ACHN (cell line): ENCODE data around the gene LCE3B.
"Not testable (repeated sequence)": the region's sequence is repeated elsewhere in the genome, so short reads cannot be mapped to it uniquely, and the experiment has no call there.

Experiments used
- DNase-seq: peaks from one replicate; pipeline ENCODE4 v3.0.0-alpha.2; 2015
- in situ Hi-C: cut with HindIII; loops from 2 replicates; pipeline ENCODE4 v1.10.0; 2017; ENCODE audit warnings: low sequenced_read_pairs, low pct_ligation_motif_present, low pct_unique_long_range_greater_than_20kb

Gene LCE3B, protein sequence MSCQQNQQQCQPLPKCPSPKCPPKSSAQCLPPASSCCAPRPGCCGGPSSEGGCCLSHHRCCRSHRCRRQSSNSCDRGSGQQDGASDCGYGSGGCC

DNA sequence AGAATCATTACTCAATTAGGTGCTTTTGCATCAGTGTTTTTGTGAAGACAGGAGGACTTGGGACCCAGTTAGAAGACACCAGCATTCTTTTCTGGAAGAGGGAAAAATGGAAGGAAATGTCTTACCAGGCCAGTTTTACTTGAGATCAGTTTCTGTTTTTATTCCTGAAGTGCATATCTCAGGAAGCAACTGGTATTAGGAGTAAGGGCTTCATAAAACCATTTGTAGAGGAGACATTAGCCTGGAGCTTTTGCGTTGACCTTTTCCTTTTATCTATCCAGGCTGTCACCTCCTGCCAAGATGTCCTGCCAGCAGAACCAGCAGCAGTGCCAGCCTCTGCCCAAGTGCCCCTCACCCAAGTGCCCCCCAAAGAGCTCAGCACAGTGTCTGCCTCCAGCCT, at the start of gene LCE3B:
LCE3B (plus strand) TSS at position 301 of the 400 bp plus-strand sequence; CDS start at position 301, 0 bp downstream.
- no peak for DNase-seq
- in situ Hi-C loops = no loop called here

DNA sequence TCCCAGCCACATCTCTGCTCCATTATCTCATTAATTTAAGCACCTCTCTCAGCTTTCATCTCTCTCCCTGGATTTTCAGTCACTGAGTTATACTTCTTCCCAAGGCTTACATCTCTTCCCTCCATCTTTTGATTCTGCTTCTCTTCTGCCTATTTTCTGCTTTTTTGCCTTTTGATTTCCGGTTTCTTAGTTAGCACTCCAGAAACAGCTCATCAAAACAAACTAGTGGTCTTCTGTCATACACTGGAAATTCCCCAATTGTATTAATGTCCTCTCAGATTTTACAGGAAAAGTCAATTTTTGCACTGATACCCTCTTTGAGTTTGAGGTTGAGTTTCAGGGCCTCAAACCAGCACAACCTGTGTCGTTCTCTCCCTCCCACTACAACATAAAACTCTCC, 48.5 kb upstream of the LCE3B start:
- in situ Hi-C loops = no loop called here

DNA sequence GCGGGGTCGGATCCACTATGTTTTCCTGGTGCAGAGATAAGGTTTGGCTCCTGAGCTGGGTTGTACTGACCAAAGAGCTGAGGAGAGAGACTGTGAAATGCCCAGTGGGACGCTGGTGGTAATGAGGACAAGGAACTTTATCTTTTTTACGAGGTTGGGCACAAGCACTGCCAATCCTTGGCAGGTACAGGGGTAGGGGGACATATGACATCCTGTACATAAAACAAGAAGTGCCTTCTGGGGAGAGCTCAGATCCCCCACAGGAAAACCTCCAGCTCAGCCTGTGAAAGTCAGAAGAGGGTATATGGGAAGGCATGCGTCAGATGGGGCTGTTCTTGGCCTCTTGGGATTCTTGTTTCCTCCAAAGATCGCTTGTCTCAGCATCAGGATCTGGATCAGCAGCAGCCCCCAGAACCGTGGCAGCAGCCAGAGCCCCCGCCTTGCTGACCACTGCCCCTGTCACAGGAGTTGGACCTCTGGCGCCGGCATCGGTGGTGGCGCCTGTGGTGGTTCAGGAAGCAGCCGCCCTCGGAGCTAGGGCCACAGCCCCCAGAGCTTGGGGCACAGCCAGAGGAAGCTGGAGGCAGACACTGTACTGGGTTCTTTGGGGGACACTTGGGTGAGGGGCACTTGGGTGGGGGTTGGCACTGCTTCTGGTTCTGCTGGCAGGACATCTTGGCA, 47.9 kb upstream of the LCE3B start:
- in situ Hi-C loops = no loop called here
- no peak for DNase-seq

More for the DNA sequence above, 48.5 kb upstream of the LCE3B start:
- no peak for DNase-seq

DNA sequence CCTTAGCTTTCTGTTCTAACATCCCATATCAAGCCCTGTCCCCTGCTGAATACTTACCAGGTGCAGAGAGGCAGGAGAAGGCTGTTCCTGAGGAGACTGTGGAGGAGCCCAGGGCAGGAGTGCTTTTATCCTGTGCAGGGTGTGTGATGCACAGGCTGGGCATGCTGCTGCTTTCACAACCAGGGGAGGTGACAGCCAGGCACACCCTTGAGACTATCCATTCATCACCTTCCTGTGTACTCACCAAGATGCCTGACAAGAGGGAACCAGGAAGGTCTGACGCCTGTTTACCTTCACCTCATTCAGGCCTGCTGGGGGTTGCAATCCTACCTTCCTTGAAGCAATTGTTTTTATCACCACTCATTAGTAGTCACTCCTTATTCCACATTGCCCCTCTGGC, 46.9 kb upstream of the LCE3B start, which contains the start of gene LCE3E:
LCE3E (minus strand) TSS at position 100 of the 400 bp plus-strand sequence. CDS start 572 bp downstream, outside the sequence.
- in situ Hi-C loops = no loop called here
- DNase-seq = no peak

DNA sequence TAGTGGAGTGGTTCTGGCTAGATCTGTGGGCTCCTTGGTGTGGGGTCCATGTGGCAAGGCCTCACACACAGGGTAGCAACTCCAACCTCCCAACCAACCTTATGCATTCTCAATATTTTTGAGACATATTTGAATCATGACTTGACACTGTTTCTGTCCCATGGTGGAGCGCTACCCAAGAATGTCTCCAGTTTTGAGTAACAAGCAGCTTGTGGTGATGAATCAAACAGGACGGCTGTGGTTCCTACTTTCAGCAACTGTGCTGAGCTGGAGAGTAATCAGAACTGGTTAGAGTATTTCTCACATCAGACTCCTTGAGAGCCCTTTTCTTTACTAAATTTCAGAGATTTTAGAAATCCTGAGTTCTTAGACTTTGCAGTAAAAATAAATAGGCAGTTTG, 36.4 kb upstream of the LCE3B start:
- no peak for DNase-seq
- in situ Hi-C loops = no loop called here

DNA sequence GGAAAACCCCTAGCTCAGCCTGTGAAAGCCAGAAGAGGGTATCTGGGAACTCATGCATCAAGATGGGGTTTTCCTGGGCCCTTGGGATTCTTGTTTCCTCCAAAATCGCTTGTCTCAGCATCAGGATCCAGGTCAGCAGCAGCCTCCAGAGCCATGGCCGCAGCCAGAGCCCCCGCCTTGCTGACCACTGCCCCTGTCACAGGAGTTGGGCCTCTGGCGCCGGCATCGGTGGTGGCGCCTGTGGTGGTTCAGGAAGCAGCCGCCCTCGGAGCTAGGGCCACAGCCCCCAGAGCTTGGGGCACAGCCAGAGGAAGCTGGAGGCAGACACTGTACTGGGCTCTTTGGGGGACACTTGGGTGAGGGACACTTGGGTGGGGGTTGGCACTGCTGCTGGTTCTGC, 34.1 kb upstream of the LCE3B start:
- in situ Hi-C loops, DNase-seq: not testable (repeated sequence)

DNA sequence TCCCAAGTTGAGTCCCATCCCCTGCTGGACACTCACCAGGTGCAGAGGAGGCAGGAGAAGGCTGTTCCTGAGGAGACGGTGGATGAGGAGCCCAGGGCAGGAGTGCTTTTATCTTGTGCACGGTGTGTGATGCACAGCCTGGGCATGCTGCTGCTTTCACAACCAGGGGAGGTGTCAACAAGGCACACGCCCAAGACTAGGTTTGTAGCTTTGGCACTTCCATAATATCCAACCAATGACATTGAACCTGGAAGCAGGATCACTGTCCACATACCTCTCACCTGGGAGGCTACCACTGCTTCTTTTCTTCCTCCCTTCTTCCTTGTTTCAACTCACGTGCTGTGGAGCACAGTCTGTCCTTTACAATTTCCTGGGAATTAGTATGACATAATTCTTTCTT, 33.2 kb upstream of the LCE3B start, which contains the start of gene LCE3D:
LCE3D (minus strand) TSS at position 84 of the 400 bp plus-strand sequence. CDS start 580 bp downstream, outside the sequence.
- DNase-seq = no peak
- in situ Hi-C loops = no loop called here

DNA sequence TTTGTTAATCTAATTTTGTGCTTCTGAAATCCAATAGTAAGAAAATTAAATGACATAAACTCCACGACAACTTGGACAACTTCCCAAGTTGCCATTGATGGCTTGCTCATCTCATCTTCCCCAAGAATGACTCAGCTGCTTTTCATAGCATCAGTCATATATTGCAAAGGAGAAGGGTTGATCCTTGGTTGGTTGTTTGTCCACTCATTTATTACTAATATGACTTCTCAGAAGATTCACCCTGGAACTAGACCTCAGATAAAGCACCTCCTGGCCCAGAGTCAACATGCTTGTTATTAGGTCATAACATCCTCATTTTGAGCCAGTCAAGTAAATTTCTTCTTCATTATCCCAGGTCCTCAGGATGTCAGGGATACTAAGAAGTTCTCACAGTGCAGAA, 31.0 kb upstream of the LCE3B start:
- in situ Hi-C loops = no loop called here

DNA sequence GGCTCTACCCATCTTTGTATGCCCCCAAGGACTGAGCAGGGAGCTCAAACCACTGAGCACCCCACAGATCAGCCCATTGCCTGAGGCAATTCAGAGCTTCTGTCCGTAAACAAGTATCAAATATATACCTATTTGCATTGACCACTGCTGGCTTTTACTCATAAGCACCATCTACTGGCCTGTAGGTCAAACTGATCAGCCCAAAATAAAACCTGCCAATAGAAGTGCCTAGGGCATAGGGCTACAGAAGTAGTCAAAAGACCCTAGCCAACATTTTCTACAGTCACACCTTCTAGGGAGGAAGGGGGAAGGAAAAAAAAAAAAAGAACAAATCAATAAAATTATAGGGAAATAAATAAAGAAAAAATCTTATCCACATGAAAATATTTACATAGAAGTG, 28.0 kb upstream of the LCE3B start:
- no peak for DNase-seq
- in situ Hi-C loops = no loop called here

More for the DNA sequence above, 31.0 kb upstream of the LCE3B start:
- no peak for DNase-seq

DNA sequence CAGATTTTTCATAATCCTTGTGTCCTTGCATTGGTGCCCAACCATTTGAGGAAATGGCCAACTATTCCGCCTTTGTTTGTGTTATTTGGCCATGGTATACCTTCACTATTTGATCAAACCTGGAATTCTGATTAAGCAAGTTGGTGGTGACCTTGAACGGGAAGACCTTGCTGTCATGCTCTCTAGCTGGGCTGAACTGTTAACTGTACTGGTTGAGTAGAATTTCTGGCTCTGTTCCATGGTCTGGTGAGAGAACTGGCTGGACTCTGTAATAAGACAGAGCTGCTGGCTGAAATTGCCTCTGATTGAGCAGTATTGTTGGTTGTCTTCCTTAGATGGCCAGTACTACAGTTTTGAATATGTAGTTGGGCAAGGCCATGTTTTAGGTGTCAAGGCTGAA, 16.6 kb upstream of the LCE3B start:
- DNase-seq = no peak
- in situ Hi-C loops = no loop called here

DNA sequence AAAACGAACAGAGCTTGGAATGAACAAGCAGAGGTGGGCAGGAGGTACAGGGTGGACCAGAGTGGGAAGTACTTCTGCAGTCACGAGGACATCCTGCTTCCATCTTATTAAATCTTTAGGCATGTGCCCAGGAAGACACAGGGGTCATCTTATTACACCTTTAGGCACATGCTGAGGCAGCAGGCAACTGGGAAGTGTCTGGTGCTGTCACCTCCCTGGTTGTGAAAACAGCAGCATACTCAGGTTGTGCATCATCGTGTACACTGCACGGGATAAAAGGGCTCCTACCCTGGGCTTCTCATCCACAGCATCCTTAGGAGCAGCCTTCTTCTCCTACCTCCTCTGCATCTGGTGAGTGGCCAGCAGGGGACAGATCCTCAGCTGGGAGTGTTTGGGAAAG, 13.7 kb upstream of the LCE3B start, which contains the start of gene LCE3C:
LCE3C (plus strand) TSS at position 301 of the 400 bp plus-strand sequence. CDS start 498 bp downstream, outside the sequence.
- DNase-seq = no peak
- in situ Hi-C loops = no loop called here

DNA sequence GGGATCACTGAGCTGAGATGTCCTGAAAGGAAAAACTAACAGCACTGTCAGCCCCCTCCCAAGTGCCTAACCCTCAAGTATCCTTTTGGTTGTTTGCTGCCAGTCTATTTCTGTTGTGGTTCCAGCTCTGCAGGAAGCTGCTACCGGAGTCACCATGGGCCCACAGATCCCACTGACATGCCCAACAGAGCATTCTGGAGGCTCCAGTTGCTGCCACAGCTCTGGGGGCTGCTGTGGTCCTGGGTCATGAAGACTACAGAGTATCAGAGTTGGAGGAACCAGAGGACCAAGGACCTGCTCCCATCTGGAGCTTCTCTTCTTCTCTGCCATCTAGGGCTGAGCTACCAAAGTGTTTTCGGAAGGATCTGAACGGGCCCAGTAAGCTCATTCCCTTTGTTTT, 8.4 kb downstream of the LCE3B start:
- peak; percentile 0 for DNase-seq
- in situ Hi-C loops = no loop called here

DNA sequence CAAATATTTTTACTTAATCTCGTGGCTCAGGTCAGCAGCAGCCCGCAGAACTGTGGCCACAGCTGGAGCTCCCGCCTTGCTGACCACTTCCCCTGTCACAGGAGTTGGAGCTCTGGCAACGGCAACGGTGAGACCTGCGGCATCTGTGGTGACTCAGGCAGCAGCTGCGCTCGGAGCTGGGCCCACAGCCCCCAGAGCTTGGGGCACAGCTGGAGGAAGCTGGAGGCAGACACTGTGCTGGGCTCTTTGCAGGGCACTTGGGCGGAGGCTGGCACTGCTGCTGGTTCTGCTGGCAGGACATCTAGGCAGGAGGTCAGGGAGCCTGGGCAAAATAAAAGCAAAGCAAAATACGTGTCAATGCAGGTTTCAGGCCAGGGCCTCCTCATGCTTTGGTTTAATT, 9.2 kb downstream of the LCE3B start, which contains the start of gene LCE3A:
LCE3A (minus strand) TSS at position 301 of the 400 bp plus-strand sequence; CDS start at position 301, 0 bp downstream.
- peak; percentile 0 for DNase-seq
- in situ Hi-C loops = no loop called here

DNA sequence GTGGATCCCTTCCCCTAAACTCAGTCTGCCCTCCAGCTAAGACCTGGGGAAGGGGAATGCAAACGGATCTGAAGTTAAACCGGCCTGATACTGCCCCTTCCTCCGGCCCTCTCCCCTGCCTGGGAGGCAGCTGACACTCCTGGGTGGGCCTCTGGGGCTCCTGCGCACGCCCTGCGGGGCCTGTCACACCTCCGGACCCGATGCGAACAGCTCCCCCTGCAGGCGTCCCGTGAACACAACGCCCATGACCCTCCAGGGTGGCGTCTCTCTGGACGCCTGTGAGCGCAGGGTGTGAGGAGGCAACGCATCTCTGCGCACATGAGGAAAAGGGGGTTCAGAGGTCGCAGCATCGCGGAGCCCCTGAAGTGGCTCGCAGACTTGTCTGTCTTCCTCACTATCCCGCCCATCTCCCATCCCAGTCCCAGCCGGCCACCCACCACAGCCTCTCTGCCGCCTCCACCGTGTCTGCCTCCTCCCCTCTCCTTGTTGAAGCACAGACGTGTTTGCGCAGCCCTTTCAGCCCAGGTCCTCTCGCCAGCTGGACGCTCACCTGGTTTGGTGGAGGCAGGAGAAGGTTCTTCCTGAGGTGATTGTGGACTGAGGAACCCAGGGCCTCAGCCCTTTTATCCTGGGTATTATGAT, 9.7 kb downstream of the LCE3B start:
- in situ Hi-C loops = no loop called here
- peak; percentile 29 for DNase-seq

DNA sequence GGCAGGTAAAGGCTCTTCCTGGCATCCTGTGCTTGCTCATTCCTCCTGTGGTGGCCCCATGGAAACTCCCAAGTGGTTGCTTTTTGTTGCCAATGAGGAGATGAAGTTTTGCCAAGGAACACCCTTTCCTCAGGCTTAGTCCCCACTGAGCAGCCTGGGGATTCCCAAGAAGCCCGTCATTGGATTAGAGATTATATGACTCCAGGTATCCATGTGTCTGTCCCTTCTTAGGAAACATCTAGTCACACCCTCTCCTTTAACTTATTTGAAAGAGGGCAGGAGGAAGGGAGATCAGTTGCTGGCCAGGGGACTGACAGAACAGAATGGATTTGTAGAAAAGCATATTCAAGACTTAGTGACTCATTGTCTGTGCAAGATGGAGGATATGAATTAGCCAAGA, 13.1 kb downstream of the LCE3B start:
- in situ Hi-C loops = no loop called here
- DNase-seq = peak; percentile 0

DNA sequence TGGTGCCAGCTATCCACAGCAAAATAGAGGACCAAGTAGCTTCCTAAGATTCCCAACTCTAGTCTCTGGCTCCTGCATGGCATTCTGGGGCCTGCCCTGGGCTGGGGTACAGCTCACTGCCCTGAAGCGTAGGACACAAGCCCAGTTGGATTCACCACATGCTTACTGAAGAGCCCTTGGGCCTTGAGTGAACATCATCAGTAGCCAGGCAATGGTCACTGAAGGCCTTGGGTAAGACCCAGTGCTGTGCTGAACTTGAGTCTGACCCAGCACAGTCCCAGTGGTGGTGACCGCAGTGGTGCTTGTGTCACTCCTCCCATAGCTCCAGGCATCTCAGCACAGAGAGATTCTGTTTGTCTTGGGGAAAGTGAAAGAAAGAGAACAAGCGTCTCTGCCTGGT, 17.0 kb downstream of the LCE3B start:
- in situ Hi-C loops = no loop called here
- peak; percentile 0 for DNase-seq

DNA sequence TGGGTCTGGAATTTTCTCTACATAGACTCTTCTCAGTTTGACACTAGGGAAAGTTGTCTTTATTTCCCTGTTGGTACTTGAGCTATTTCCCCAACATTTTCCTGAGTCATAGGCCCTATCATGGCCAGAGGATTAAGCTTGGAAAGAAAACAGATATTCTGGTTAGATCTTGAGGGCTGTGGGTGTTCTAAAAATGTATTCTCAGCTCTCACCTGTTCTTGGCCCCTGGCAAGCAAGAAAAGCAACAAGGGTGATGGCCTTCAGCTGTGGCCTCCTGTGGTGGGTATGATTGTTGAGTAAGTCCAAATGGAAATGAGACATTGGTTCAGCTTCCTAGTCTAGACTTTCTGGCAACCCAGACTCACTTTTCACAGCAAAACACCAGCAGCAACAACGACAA, 26.7 kb downstream of the LCE3B start:
- in situ Hi-C loops = no loop called here

DNA sequence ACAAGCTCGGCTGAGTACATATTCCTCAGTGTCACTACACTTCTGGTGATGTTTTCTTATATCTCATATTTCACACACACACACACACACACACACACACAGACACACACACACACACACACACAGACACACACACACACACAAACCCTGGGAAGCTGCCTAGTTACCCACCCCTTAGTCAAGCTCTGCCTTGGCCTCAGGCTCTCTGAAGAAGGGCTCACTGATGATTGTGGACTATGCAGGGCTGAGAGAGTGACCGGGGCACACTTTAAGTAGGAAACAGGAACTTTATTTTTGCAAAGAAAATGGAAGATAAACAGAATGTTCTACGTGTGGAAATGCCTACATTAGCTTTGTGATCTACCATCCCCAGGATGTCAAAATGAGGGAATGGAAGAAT, 30.3 kb downstream of the LCE3B start:
- in situ Hi-C loops = no loop called here
- DNase-seq = no peak

More for the DNA sequence above, 26.7 kb downstream of the LCE3B start:
- DNase-seq = no peak

DNA sequence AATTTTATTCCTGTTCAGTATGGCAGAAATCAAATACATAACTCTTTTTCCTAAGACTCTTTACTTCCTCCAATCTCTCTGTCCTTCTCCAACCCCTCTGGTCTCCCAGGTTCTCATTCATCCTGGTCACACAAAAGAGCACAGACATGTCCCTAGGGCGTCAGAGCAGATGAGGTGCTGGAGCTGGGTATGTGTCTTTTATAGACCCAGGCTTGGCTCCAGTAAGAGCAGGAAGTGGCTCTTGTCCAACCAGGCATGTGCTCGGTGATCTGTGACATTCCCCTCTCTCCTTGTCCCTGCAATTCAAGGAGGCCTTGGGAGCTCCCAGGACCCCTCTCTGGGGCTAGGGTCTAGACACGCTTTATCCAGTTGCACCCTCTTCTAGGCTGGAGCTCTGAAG, 31.5 kb downstream of the LCE3B start:
- no peak for DNase-seq
- in situ Hi-C loops = no loop called here
